SK-N-SH (cell line): ENCODE data around the gene ZNF646.

Experiments
- EP300 ChIP-seq, 2 experiments: IDR thresholded peaks; 2 replicates each; pipeline versions ENCODE4 v1.4.0 to v1.6.1; 2012; ENCODE audit warnings: borderline replicate concordance in 1 of 2, low read depth in 1 of 2, low read length in 1 of 2
- GABPA ChIP-seq: IDR thresholded peaks from 2 replicates; pipeline ENCODE4 v1.4.0; 2012; ENCODE audit warnings: low read depth, mild to moderate bottlenecking
- MXI1 ChIP-seq: IDR thresholded peaks from 2 replicates; pipeline ENCODE4 v1.6.1; 2012; ENCODE audit warnings: mild to moderate bottlenecking, low read depth, low read length, improper control_type of control experiment
- POLR2AphosphoS5 ChIP-seq: IDR thresholded peaks from 2 replicates; pipeline ENCODE4 v1.6.1; 2012; ENCODE audit warnings: low read depth, low read length
- RAD21 ChIP-seq: IDR thresholded peaks from 2 replicates; pipeline ENCODE4 v1.6.1; 2012; ENCODE audit warnings: mild to moderate bottlenecking, low read length
- YY1 ChIP-seq: IDR thresholded peaks from 2 replicates; pipeline ENCODE4 v1.4.0; 2012; ENCODE audit warnings: low read depth, mild to moderate bottlenecking
- TF ChIP-seq, protein P1 (sequence below): fragments of 200-600 bp; sonication (generic); IDR thresholded peaks from 2 replicates; pipeline ENCODE4 v1.6.1; 2017; ENCODE audit warnings: antibody characterized with exemption, mild to moderate bottlenecking, moderate library complexity

- TF ChIP-seq RAD21: no peak
- TF ChIP-seq POLR2AphosphoS5: no peak
- no peak for TF ChIP-seq GABPA
- TF ChIP-seq EP300 (IDR thresholded peaks at IDR 0.05; ENCODE audit: borderline replicate concordance in 1 of 2, low read depth in 1 of 2, low read length in 1 of 2): no peak
- TF ChIP-seq, protein P1, sequence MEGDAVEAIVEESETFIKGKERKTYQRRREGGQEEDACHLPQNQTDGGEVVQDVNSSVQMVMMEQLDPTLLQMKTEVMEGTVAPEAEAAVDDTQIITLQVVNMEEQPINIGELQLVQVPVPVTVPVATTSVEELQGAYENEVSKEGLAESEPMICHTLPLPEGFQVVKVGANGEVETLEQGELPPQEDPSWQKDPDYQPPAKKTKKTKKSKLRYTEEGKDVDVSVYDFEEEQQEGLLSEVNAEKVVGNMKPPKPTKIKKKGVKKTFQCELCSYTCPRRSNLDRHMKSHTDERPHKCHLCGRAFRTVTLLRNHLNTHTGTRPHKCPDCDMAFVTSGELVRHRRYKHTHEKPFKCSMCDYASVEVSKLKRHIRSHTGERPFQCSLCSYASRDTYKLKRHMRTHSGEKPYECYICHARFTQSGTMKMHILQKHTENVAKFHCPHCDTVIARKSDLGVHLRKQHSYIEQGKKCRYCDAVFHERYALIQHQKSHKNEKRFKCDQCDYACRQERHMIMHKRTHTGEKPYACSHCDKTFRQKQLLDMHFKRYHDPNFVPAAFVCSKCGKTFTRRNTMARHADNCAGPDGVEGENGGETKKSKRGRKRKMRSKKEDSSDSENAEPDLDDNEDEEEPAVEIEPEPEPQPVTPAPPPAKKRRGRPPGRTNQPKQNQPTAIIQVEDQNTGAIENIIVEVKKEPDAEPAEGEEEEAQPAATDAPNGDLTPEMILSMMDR: no peak
- TF ChIP-seq MXI1: no peak
- no peak for TF ChIP-seq YY1
Measured at GRCh38 chr16:31118223-31119155, 44.3 kb downstream of the ZNF646 start.
